Measurements from ENCODE around the gene SMO.

The SMO gene

DNA sequence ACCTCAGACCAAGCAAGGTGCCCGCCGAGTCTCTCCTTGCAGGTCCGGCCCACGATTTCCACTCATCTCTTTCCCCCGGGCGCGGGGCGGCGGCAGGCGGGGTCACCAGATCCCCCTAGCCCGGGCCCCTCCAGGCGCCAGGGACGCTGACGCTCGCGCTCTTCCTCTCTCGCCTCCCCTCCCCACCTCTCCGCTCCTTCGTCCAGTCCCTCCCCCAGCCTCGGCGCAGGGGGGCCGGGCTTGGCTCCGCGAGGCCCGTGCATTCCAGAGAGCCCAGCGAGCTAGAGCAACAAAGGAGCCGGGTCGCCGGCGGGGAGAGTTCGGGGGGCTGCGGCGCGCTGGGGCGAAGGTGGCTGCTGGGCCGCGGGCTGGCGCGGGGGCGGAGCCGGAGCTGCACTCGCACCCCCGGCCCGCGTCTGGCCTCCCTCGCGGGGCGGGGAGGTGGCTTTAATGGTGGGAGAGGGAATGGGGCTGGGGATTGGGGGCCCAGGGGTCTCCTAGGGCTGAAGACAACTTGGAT is at the start of gene SMO:
Gene SMO (plus strand): TSS at position 262 of the 520 bp plus-strand sequence. CDS start 519 bp downstream, outside the sequence.
- no peak for DNase-seq (ENCODE audit: low read depth in 2 of 2)

GRCh38 chr7:129143724-129144094 is 44.7 kb upstream of the SMO start:
- no peak for DNase-seq (ENCODE audit: low read depth in 2 of 2)

DNA sequence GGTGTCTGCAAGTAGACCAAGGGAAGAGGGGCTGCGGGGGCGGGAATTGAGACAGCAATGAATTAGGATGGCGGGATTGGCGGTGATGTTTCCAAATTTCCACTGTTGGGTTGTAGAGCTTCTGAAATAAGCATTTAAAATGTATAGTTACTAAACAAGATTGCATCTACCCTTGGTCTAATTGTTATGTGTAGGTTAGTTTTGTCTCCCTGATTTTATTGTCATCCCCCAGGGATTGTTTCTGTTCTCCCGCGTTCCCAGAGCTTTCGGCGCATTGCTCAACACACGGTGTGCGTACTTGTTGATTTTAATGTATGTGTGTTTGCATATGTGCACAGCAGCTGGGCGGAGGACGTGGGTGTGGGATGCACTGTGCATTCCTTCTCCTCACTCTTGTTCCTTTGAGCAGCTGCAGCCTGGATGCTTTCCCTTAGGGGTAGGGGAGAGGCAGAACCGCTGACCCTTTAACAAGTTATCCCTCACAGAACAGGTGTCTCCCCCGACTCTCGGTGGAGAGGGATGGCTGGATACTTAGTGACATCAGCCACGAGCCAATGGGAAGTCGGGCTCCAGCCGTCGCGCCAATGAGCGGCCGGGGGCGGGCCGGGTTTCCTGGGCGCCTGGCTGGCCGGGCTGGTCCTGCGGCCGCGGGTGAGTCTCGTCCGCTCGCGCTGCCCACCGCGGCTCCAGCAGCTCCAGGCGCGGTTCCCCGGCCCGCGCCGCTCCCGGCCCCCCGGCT is 44.2 kb upstream of the SMO start, which contains the start of gene TSPAN33:
Gene TSPAN33 (plus strand): TSS at position 613 of the 739 bp plus-strand sequence. CDS start 274 bp downstream, outside the sequence.
- peak; percentile 45 to 62 for DNase-seq (ENCODE audit: low read depth in 2 of 2)

DNA sequence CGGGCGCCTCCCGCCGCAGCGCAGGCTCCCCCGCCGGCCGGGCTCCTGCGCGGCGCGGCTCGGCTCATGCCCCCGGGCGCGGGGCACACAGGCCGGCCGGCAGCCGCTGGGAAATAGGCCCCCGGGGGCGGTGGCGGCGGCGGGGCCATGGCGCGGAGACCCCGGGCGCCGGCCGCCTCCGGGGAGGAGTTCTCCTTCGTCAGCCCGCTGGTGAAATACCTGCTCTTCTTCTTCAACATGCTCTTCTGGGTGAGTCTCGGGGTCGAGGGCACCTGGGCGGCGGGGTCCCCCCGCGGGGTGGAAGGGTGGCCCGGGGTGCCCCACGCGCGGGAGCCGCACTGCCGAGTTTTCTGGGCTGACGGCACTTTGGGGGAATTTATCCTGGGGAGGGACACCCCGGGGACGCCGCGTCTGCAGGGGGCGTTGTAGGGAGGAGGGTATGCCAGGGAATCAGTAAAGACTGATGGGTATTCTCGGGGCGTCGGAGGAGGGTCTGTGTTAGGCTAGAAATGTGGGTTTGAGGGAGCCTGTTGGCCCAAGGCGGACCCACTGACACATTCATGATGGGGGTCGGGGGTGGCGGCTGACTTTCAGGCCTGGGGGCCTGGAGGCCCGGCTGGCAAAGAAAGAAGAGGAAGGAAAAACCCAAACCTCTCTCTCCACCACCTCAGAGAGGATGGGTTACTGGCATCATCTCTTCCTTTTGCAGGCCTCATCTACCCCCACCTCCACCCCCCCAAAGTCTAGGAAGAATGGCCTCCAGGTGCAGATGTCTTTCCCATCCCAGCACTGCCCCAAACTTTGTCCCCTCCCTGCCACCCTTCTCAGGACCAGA is 43.4 kb upstream of the SMO start:
- DNase-seq (ENCODE audit: low read depth in 2 of 2): no peak

DNA sequence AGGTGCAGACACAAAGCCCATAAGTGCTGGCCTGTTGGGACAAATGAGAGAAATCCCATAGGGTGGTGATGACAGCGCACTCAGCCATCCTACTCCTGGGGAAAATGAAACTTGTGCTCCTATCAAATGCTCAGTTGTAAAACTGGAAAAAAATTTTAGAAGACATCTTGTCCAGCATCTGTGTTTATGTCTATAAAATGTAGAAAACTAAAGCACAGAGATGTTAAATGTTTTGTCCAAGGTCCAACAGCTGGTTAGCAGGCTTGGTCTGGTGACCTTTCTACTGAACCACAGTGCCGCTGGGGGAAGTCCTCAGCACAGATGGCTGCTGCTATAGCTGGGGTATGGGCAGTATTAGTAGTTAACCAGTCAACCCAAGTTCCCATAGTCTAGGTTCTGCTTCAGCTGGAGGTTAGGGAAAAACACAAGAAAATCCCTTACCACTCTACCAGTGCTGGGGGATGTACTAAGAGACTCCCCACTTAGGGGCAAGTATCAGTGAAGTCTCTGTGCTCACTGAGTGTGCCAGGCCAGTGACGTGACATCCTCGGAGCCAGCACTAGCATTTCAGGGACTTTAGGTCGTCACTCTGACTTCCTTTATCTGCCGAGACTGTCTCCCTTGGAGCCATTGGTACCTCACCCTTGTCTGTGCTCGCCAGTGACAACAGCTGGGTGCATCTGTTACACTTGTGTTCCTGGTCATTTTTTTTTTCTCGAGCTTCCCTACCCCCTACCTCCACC is 42.0 kb upstream of the SMO start:
- no peak for DNase-seq (ENCODE audit: low read depth in 2 of 2)

GRCh38 chr7:129147731-129148130 is 40.7 kb upstream of the SMO start:
- no peak for DNase-seq (ENCODE audit: low read depth in 2 of 2)

- DNase-seq (ENCODE audit: low read depth in 2 of 2): no peak
Observed at GRCh38 chr7:129149511-129149910, 38.9 kb upstream of the SMO start.

DNA sequence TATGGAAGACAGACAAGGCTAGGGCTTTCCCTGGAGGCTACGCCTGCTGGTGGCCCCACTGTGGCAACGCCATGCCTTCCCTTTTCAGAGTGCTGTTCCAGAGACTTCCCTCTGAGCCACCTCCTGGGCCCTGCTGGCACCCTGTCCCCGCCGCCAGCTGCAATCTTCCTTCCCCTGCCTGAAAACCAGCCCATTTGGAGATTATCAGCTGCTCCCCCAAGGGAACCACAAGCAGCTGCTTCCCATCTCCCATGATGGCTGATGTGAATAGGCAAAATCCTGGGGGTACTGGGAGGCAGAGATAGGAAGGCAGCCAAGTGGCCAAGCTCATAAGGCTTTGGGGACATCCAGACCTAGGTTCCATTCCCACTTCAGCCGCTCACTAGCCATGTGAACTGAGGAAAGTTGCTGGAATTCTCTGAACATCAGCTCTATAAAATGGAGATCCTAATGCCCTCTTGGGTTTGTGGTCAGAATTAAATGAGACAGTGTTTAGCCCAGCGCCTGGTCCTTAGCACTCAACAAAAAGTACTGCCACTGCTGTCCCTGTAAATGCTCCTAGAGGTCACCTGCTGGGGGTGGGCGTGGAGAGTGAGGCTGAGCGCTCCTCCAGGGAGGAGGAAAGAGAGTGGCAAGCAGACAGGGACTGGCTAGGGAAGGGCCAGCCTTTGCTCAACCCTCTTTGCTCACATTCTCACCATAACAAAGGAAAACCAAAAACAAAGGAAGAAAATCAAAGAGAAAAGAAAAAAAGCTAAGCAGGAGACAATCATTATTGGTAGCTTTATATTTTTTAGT is 38.0 kb upstream of the SMO start:
- DNase-seq (ENCODE audit: low read depth in 2 of 2): no peak

GRCh38 chr7:129157651-129158050 is 30.8 kb upstream of the SMO start:
- DNase-seq (ENCODE audit: low read depth in 2 of 2): no peak

DNA sequence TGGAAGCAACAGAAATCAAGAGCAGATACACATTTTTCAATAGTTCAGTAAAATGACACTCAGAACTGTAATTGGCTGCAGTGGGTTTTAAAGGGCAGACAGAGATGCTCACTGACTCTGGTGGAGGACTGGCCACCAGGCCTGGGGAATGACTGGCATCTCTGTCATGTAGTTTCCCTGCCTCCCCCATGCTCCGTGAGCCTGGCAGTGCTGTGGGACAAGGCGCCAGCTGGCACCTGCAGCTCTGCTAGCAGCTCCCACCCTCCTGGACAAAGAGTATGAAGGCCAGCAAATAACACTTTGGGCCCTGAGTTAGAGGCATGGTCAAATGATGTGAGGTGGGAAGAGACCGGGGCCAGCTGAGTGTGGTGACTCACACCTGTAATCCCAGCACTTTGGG is 28.9 kb upstream of the SMO start:
- DNase-seq (ENCODE audit: low read depth in 2 of 2): no peak

GRCh38 chr7:129160161-129160905 is 28.1 kb upstream of the SMO start:
- no peak for DNase-seq (ENCODE audit: low read depth in 2 of 2)

DNA sequence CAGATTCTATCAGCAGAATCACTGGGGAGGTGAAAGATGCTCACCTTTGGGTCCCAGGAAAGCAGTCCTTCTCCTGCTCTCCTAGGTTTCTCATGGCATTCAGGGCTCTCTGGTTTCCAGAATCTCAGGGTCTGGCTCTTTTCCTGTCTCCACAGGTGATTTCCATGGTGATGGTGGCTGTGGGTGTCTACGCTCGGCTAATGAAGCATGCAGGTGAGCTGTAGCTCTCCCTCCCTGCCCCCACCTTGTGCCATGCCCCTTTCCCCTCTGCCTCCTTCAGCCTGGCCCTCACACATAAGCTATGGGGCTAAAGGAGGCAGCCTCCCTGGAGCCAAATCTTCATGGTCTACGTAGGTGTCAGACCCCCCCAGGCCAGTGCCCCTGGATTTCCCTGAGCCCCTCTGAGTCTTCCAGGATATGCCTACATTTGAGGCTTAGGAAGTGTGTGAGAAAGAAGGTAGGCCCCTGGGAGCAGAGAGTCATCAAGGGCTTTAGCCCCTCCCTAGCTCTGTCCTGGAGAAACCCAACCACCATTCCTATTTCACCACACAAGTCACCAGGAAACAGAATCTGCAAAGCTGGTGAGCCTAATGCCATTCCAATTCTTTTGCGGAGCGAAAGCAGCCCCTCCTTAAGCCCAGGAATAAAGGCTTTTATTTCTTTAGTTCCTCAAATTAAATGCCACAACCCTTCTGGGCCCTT is 26.8 kb upstream of the SMO start:
- no peak for DNase-seq (ENCODE audit: low read depth in 2 of 2)

DNA sequence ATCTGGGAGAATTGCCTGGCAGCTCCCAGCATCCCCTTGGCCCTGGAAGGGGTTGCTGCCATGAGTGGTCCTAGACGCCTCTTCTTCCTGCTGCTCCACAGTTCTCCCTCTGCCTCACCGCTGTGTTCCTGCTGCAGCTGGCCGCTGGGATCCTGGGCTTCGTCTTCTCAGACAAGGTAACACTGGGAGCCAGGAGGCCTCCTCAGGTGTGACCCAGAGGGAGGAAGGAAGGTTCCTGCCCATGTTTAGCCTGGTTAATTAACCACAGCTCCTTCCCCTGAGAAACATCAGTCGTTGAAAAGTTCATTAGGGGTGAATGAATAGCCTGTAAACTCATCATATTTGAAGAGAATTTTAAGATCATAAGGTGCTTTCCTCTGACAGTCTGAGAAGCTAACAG is 25.7 kb upstream of the SMO start:
- DNase-seq (ENCODE audit: low read depth in 2 of 2): no peak

DNA sequence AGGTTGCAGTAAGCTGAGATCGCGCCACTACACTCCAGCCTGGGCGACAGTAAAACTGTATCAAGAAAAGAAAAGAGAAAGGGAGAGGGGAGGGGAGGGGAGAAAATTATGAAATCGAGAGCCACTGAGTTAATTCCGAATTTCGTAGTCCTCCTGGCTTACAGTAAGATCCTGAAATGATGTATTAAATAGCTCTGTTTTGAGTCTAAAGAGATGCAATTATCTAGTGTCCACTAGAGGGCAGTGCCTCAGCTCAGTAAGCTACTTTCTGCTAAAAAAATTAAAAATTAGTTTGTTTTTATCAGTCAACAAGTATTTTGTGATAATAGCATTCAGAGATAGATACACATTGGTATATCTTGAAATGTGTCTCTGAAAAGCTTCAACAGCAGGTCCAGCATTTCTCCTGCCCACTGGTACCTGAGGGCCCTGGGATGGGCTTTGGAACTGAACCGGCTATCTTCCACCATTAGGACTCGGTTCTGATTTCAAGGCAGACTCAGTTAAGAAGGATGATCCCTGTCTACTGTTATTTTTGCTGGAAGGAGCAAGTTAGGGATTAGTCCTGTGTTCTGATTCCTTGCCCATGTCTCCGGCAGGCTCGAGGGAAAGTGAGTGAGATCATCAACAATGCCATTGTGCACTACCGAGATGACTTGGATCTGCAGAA is 24.4 kb upstream of the SMO start:
- DNase-seq (ENCODE audit: low read depth in 2 of 2): no peak

- DNase-seq (ENCODE audit: low read depth in 2 of 2): no peak
Observed at GRCh38 chr7:129166745-129167144, 21.7 kb upstream of the SMO start.

DNA sequence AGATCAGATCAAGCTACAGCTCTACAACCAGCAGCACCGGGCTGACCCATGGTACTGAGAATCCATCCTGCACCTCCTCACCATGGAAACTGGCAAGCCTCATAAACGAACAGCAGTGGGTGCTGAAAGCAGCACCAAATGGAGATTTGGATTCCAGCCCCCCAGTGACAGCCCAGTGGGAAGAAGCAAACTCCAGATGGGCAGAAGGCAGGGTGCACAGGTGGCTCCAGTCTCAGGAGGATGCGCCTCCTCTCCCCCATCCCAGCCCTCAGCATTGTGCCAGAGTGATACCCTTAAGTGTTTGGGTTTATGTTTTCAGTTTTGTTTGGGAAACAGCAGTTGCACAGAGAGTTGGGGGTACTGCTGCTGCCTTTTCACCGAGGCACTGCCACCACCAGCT is 20.6 kb upstream of the SMO start:
- DNase-seq (ENCODE audit: low read depth in 2 of 2): no peak

DNA sequence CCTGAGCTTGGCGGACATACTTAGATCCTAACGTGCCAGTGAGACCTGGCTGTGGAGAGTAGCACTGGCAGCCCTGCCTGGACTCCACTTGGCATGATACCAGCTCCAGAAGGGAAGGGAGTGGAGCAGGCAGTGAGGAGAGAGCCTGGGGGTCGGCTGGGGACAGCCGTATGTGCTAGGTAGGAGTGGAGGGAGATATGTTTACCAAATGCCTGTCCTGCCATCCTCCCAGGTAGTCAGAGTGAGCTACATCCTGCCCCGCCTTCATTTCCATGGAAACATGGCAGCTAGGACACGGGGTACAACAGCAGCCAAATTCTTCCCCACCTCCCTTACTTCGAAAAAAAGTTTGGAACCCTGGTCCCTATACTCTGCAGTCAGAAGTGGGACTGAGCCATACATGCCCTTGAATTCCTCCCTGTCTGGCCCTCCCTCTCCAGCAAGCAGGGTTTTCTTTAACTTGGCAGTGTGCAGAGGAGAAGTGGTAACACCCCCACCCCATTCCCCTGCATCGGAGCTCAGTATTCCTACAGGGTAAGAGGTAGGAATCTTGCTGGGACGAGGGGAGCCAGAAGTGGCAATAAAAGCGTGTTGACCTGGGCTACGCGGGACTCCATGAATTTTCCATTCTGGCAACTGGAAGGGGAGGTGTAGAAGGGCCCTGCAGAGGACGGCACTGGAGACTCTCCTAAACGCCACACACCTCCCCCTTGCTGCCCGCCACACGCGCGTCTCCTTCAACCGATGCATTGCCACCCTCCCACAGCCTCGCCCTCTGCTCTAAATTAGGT is 20.0 kb upstream of the SMO start:
- DNase-seq (ENCODE audit: low read depth in 2 of 2): no peak

DNA sequence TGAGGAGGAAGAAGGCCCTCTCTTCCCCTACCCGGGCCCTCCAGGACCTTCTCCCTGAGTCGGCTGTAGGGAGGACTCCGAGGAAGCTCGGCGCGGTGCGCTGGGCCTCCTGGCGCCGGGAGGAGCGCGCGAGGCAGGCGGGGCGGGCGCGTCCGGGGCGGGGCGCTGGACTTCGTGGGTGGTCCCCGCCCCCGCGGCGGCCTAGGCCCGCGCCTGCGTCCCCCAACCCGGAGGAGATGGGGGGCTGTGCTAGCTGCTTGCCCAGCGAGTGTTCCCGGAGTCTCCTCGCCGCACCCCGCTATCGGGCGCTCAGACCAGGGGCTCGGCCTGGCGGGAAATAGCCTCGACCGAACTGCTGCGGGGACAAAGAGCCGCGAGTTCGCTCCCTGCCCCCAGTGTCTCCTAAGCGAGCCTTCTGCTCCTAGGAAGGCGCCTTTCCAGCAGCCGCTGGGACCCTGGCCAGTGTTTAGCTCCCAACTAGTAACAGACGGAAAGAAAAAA is 19.2 kb upstream of the SMO start:
- peak in 1 of 2 donors; percentile 24 for DNase-seq (ENCODE audit: low read depth in 2 of 2)

All from activated CD4-positive, alpha-beta T cell treated with anti-CD3 and anti-CD28 coated beads for 24 hours (primary cell).